K562 (cell line): ENCODE results near the gene TNIK. TPM values are rescaled to one million over a fixed set of nuclear protein-coding genes. Genes with fewer than 3 reads are reported as not detected.

ENCODE experiments used
- DMBX1 ChIP-seq: fragments of 250-450 bp; sonication (Bioruptor Pico); IDR thresholded peaks from 2 replicates; pipeline ENCODE4 v1.8.0; 2022; ENCODE audit warnings: inconsistent platforms, mild to moderate bottlenecking, moderate library complexity, borderline replicate concordance
- FOXA3 ChIP-seq, 2 experiments: fragments of 450-650 bp in 1 of 2; sonication (generic) in 1 of 2; formaldehyde crosslinking; IDR thresholded peaks in 1 of 2; conservative IDR thresholded peaks in 1 of 2; 2 replicates each; pipeline versions ENCODE4 v1.4.0 to v1.8.0; 2020 to 2022; ENCODE audit warnings: mild to moderate bottlenecking in 2 of 2, missing genetic modification reagents in 1 of 2
- MAZ ChIP-seq, 2 experiments: fragments of 450-650 bp in 1 of 2; sonication (generic) in 1 of 2; formaldehyde crosslinking; IDR thresholded peaks in 1 of 2; conservative IDR thresholded peaks in 1 of 2; 2 replicates each; pipeline versions ENCODE4 v1.4.0 to v1.5.0; 2020; ENCODE audit warnings: mild to moderate bottlenecking in 1 of 2, missing genetic modification reagents in 1 of 2
- NFE2L1 ChIP-seq: fragments of 450-650 bp; IDR thresholded peaks from 2 replicates; pipeline ENCODE4 v1.6.1; 2016; ENCODE audit warnings: missing genetic modification characterization, low read depth, mild to moderate bottlenecking, missing compliant biosample characterization, moderate library complexity, borderline replicate concordance
- SMC3 ChIP-seq: conservative IDR thresholded peaks from 2 replicates; pipeline ENCODE4 v1.6.1; 2011; ENCODE audit warnings: low read depth, low read length, improper control_type of control experiment; ENCODE audit not compliant: insufficient read depth
- SNIP1 ChIP-seq: fragments of 450-650 bp; IDR thresholded peaks from 2 replicates; pipeline ENCODE4 v1.7.1; 2017; ENCODE audit warnings: low read depth, mild to moderate bottlenecking
- SREBF2 ChIP-seq: sonication (generic); formaldehyde crosslinking; IDR thresholded peaks from 2 replicates; pipeline ENCODE4 v1.4.0; 2020; ENCODE audit warnings: mild to moderate bottlenecking, missing genetic modification reagents
- STAG1 ChIP-seq: sonication (generic); formaldehyde crosslinking; IDR thresholded peaks from 2 replicates; pipeline ENCODE4 v1.5.0; 2020; ENCODE audit warnings: missing genetic modification reagents, borderline replicate concordance
- ZNF197 ChIP-seq: fragments of 200-800 bp; sonication (Bioruptor generic); IDR thresholded peaks from 2 replicates; pipeline ENCODE4 v1.6.1; 2016; ENCODE audit warnings: low read depth, missing genetic modification characterization, missing compliant biosample characterization
- ZNF316 ChIP-seq: fragments of 450-650 bp; IDR thresholded peaks from 2 replicates; pipeline ENCODE4 v1.6.1; 2016
- ZNF717 ChIP-seq: fragments of 250-450 bp; sonication (Bioruptor Pico); IDR thresholded peaks from 2 replicates; pipeline ENCODE4 v1.5.0; 2021
- polyA plus RNA-seq, 8 experiments: library from polyadenylated mRNA; depleted of rRNA in 4 of 8; stranded (reverse) in 5 of 8; unstranded in 3 of 8; fragments of >200 nt; fragmentation: Nextera tagmentation in 2 of 8; fragmentation: Illumina TruSeq in 1 of 8; extraction: Ambion mirVana in 2 of 8; extraction: Trizol in 1 of 8; gene quantifications; 2 replicates each; pipeline versions ENCODE4 v1.2.1 to v1.2.3, GENCODE V29; 2011 to 2014; ENCODE audit warnings: inconsistent platforms in 1 of 8, missing spikeins in 1 of 8
- total RNA-seq, 7 experiments: library from RNA; depleted of rRNA in 6 of 7; stranded (reverse); fragments of >200 nt in 6 of 7; fragmentation: Illumina TruSeq in 2 of 7; extraction: Trizol in 2 of 7; gene quantifications; 2 replicates each; pipeline versions ENCODE4 v1.2.1 to v1.2.3, GENCODE V29; 2011 to 2021; ENCODE audit warnings: low replicate concordance in 1 of 7
- TF ChIP-seq, protein P1 (sequence below): IDR thresholded peaks from 2 replicates; pipeline ENCODE4 v1.6.1; 2016; ENCODE audit warnings: missing genetic modification characterization, missing compliant biosample characterization
- TF ChIP-seq, protein P2 (sequence below), 2 experiments: fragments of 450-650 bp in 1 of 2; IDR thresholded peaks; 2 replicates each; pipeline ENCODE4 v1.6.1; 2011 to 2017; ENCODE audit warnings: low read depth in 2 of 2, antibody characterized with exemption in 1 of 2, borderline replicate concordance in 1 of 2, low read length in 1 of 2, mild to moderate bottlenecking in 1 of 2, mixed read lengths in 1 of 2; ENCODE audit not compliant: control insufficient read depth in 1 of 2

TNIK gene
- total and polyA plus RNA-seq, 9 of the 15 experiments (the other 6 are each of a cell fraction or from before 2014, with no cell fraction given), result 6.6 to 39.0 (median 24.7) TPM

DNA sequence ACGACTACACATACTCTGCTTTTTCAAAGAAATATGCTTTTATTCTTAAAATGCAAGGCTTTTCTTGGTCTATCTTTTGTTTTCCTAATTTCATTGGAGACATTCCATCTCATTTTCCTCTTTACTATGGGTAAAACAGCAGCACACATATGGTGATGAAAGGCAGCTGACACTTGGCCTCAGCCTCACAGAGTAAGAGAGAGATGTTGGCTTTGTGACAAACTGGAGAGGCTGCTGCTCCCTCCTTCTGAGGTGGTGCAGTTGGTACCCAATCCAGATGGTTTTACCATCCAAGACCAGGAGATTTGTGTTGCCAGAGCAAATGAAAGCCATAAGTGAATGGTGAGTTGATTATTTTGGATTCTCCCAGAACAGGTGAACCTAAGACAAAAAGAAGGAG is 420.5 kb downstream of the TNIK start (continued):
- TF ChIP-seq, protein P1, sequence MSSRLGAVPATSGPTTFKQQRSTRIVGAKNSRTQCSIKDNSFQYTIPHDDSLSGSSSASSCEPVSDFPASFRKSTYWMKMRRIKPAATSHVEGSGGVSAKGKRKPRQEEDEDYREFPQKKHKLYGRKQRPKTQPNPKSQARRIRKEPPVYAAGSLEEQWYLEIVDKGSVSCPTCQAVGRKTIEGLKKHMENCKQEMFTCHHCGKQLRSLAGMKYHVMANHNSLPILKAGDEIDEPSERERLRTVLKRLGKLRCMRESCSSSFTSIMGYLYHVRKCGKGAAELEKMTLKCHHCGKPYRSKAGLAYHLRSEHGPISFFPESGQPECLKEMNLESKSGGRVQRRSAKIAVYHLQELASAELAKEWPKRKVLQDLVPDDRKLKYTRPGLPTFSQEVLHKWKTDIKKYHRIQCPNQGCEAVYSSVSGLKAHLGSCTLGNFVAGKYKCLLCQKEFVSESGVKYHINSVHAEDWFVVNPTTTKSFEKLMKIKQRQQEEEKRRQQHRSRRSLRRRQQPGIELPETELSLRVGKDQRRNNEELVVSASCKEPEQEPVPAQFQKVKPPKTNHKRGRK, result no peak
- TF ChIP-seq ZNF717 (CRISPR knock-in tag), result no peak
- no peak for TF ChIP-seq SNIP1
- TF ChIP-seq FOXA3 (CRISPR knock-in tag; conservative IDR thresholded peaks at IDR 0.05 in 1 of 2, IDR thresholded peaks at IDR 0.05 in 1 of 2), result no peak
- no peak for TF ChIP-seq SREBF2
- TF ChIP-seq SMC3, result no peak
- TF ChIP-seq MAZ (CRISPR knock-in tag; conservative IDR thresholded peaks at IDR 0.05 in 1 of 2, IDR thresholded peaks at IDR 0.05 in 1 of 2), result no peak
- TF ChIP-seq, protein P2, sequence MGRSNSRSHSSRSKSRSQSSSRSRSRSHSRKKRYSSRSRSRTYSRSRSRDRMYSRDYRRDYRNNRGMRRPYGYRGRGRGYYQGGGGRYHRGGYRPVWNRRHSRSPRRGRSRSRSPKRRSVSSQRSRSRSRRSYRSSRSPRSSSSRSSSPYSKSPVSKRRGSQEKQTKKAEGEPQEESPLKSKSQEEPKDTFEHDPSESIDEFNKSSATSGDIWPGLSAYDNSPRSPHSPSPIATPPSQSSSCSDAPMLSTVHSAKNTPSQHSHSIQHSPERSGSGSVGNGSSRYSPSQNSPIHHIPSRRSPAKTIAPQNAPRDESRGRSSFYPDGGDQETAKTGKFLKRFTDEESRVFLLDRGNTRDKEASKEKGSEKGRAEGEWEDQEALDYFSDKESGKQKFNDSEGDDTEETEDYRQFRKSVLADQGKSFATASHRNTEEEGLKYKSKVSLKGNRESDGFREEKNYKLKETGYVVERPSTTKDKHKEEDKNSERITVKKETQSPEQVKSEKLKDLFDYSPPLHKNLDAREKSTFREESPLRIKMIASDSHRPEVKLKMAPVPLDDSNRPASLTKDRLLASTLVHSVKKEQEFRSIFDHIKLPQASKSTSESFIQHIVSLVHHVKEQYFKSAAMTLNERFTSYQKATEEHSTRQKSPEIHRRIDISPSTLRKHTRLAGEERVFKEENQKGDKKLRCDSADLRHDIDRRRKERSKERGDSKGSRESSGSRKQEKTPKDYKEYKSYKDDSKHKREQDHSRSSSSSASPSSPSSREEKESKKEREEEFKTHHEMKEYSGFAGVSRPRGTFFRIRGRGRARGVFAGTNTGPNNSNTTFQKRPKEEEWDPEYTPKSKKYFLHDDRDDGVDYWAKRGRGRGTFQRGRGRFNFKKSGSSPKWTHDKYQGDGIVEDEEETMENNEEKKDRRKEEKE (IDR thresholded peaks at IDR 0.05; ENCODE audit: borderline replicate concordance in 1 of 2, control insufficient read depth in 1 of 2, low read depth in 2 of 2, low read length in 1 of 2), result no peak
- TF ChIP-seq ZNF197 (CRISPR knock-in tag), result no peak
- no peak for TF ChIP-seq STAG1 (CRISPR knock-in tag)
- TF ChIP-seq ZNF316, result no peak
- TF ChIP-seq DMBX1 (CRISPR knock-in tag), result no peak
- TF ChIP-seq NFE2L1, result no peak
